Measurements from ENCODE around the gene BCL3. TPM values are rescaled to one million over a fixed set of nuclear protein-coding genes. Genes with fewer than 3 reads are reported as not detected.
A peak's percentile ranks its signal among the peaks of the same experiment; 100 is the strongest.

BCL3 gene
- total and polyA plus RNA-seq, 2 of the 13 experiments (the other 11 are each of a cell fraction or from before 2014, with no cell fraction given) = 2.3 to 4.0 TPM

DNA sequence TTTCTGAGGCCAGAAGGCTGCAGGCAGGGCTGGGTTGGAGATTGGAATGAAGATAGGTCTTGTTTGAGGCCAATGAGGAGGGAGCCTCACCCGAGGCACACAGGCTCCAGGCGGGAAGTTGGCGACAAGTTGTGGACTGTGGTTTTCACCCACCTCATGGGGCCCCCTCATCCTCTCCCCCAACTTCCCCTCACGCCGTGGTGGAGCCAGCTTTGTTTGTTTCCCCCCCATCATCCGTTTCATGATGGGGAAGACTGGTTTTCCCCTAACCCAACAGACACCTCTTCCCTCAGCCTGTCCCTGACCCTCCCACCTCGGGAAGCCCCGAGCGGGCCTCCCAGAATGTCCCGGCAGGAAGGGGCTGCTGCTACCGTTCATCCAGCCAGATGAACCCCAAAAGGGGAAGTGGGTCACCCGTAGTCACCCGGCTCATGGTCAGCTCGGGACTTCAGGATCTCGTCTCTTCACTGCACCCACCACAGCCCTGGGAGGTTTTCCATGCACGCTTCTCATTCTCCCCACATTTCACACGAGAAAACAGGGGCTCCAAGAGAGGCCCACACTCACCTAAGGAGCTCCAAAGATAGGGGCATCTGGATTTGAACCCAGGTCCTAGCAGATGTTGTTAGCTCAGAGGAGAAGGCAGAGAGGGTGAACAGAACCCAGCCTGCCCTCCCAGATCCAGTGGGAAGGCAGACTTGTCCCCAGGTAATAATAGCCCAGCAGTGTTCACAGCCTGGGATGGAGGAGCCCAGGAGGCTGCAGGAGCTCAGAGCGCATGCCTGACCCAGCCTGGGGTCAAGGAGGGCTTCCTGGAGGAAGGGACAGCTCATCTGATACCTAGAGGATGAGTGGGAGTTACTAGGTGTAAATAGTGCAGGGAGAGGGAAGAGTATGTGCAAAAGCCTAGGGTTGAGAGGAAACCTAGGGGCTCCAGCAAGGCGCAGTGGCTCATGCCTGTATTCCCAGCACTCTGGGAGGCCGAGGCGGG, 26.1 kb upstream of the BCL3 start (continued):
- TF ChIP-seq, protein P1, sequence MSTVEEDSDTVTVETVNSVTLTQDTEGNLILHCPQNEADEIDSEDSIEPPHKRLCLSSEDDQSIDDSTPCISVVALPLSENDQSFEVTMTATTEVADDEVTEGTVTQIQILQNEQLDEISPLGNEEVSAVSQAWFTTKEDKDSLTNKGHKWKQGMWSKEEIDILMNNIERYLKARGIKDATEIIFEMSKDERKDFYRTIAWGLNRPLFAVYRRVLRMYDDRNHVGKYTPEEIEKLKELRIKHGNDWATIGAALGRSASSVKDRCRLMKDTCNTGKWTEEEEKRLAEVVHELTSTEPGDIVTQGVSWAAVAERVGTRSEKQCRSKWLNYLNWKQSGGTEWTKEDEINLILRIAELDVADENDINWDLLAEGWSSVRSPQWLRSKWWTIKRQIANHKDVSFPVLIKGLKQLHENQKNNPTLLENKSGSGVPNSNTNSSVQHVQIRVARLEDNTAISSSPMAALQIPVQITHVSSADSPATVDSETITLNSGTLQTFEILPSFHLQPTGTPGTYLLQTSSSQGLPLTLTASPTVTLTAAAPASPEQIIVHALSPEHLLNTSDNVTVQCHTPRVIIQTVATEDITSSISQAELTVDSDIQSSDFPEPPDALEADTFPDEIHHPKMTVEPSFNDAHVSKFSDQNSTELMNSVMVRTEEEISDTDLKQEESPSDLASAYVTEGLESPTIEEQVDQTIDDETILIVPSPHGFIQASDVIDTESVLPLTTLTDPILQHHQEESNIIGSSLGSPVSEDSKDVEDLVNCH (CRISPR knock-in tag; IDR thresholded peaks at IDR 0.05) = no peak
- no peak for TF ChIP-seq RFXANK (CRISPR knock-in tag; IDR thresholded peaks at IDR 0.05)
- no peak for TF ChIP-seq HNRNPK (IDR thresholded peaks at IDR 0.05; ENCODE audit: low read depth, low read length, poor library complexity, severe bottlenecking)
- TF ChIP-seq NFKB2 (CRISPR knock-in tag; IDR thresholded peaks at IDR 0.05; ENCODE audit: borderline replicate concordance) = peak; percentile 57; the same call in 1 of the 2 replicates
- 0 out of 2 replicates have a peak, but pooled peaks have one; percentile 46 for TF ChIP-seq HDAC2 (CRISPR knock-in tag; IDR thresholded peaks at IDR 0.05)
- TF ChIP-seq ZNF44 (CRISPR knock-in tag; IDR thresholded peaks at IDR 0.05) = no peak
- 0 out of 2 replicates have a peak, but pooled peaks have one; percentile 25 for TF ChIP-seq ADNP (CRISPR knock-in tag; IDR thresholded peaks at IDR 0.05)
- no peak for TF ChIP-seq RXRB (CRISPR knock-in tag; IDR thresholded peaks at IDR 0.05; ENCODE audit: borderline replicate concordance)
- TF ChIP-seq ZBTB1 (CRISPR knock-in tag; IDR thresholded peaks at IDR 0.05; ENCODE audit: borderline replicate concordance) = no peak
- TF ChIP-seq ZFP36L2 (CRISPR knock-in tag; IDR thresholded peaks at IDR 0.05) = no peak
- 0 out of 2 replicates have a peak, but pooled peaks have one; percentile 35 for TF ChIP-seq MIER3 (CRISPR knock-in tag; IDR thresholded peaks at IDR 0.05; ENCODE audit: borderline replicate concordance)
- no peak for TF ChIP-seq ZNF7 (CRISPR knock-in tag; IDR thresholded peaks at IDR 0.05)
- no peak for TF ChIP-seq RARA (CRISPR knock-in tag; IDR thresholded peaks at IDR 0.05)
- peak; percentile 16; the same call in 1 of the 2 replicates for TF ChIP-seq SAP130 (CRISPR knock-in tag; IDR thresholded peaks at IDR 0.05; ENCODE audit: low read depth)
- TF ChIP-seq, protein P2, sequence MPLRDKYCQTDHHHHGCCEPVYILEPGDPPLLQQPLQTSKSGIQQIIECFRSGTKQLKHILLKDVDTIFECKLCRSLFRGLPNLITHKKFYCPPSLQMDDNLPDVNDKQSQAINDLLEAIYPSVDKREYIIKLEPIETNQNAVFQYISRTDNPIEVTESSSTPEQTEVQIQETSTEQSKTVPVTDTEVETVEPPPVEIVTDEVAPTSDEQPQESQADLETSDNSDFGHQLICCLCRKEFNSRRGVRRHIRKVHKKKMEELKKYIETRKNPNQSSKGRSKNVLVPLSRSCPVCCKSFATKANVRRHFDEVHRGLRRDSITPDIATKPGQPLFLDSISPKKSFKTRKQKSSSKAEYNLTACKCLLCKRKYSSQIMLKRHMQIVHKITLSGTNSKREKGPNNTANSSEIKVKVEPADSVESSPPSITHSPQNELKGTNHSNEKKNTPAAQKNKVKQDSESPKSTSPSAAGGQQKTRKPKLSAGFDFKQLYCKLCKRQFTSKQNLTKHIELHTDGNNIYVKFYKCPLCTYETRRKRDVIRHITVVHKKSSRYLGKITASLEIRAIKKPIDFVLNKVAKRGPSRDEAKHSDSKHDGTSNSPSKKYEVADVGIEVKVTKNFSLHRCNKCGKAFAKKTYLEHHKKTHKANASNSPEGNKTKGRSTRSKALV (CRISPR knock-in tag; IDR thresholded peaks at IDR 0.05) = no peak
- TF ChIP-seq JARID2 (CRISPR knock-in tag; IDR thresholded peaks at IDR 0.05; ENCODE audit: insufficient replicate concordance) = no peak
- no peak for TF ChIP-seq FOXK2 (IDR thresholded peaks at IDR 0.05)
- TF ChIP-seq ZNF644 (CRISPR knock-in tag; IDR thresholded peaks at IDR 0.05; ENCODE audit: low read depth) = no peak; the same call in 1 of the 2 replicates
- TF ChIP-seq NR1H2 (CRISPR knock-in tag; IDR thresholded peaks at IDR 0.05; ENCODE audit: borderline replicate concordance, low read depth) = no peak
- TF ChIP-seq ZNF563 (CRISPR knock-in tag; IDR thresholded peaks at IDR 0.05) = no peak
- no peak for TF ChIP-seq TOPORS (CRISPR knock-in tag; IDR thresholded peaks at IDR 0.05)
- no peak for TF ChIP-seq CC2D1A (CRISPR knock-in tag; IDR thresholded peaks at IDR 0.05)
- TF ChIP-seq RXRA (CRISPR knock-in tag; IDR thresholded peaks at IDR 0.05) = no peak; the same call in 1 of the 2 replicates
- TF ChIP-seq HNF4G (IDR thresholded peaks at IDR 0.05; ENCODE audit: borderline replicate concordance, low read depth, low read length) = no peak
- no peak for TF ChIP-seq HNF4G (CRISPR knock-in tag; IDR thresholded peaks at IDR 0.05; ENCODE audit: borderline replicate concordance, low read depth)
